ENCODE data around the gene VRK1.

DNA sequence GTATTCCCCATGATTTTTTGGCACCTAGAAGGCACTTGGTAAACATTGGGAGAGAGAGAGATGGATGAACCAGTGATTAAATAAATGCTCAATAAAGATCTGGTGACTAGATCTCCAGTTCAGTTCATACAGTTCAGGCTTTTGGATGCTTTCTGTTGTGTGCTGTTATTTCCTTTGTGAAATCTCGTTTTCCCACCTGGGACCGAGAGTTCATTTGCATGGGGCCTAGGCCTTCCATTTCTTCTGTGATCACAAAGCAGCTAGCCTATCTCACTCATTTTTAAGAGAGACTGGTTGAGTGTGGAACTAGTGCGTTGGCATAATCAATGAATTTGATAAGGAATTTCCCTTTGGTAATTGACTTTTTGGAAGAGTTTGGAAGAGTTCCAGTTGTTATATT is 104.0 kb downstream of the VRK1 start:
- TF ChIP-seq SMC3 (IDR thresholded peaks at IDR 0.05; ENCODE audit: low read depth, low read length) (no peak), POLR2A (IDR thresholded peaks at IDR 0.05; ENCODE audit: low read depth, low read length) (no peak), RAD21 (IDR thresholded peaks at IDR 0.05; ENCODE audit: low read length) (no peak), RFX5 (IDR thresholded peaks at IDR 0.05; ENCODE audit: low read depth, low read length) (no peak), MAZ (IDR thresholded peaks at IDR 0.05; ENCODE audit: borderline replicate concordance, low read depth, low read length) (no peak)
- TF ChIP-seq, protein P1, sequence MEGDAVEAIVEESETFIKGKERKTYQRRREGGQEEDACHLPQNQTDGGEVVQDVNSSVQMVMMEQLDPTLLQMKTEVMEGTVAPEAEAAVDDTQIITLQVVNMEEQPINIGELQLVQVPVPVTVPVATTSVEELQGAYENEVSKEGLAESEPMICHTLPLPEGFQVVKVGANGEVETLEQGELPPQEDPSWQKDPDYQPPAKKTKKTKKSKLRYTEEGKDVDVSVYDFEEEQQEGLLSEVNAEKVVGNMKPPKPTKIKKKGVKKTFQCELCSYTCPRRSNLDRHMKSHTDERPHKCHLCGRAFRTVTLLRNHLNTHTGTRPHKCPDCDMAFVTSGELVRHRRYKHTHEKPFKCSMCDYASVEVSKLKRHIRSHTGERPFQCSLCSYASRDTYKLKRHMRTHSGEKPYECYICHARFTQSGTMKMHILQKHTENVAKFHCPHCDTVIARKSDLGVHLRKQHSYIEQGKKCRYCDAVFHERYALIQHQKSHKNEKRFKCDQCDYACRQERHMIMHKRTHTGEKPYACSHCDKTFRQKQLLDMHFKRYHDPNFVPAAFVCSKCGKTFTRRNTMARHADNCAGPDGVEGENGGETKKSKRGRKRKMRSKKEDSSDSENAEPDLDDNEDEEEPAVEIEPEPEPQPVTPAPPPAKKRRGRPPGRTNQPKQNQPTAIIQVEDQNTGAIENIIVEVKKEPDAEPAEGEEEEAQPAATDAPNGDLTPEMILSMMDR (conservative IDR thresholded peaks at IDR 0.05; ENCODE audit: low read depth, low read length): no peak
